Medulla oblongata (tissue), 1 donor: ENCODE data around the gene OR51G2.
"Not testable (repeated sequence)": the region's sequence is repeated elsewhere in the genome, so short reads cannot be mapped to it uniquely, and the experiment has no call there.

Source experiments
- DNase-seq: peaks from one replicate; pipeline ENCODE4 v3.0.0-alpha.2; 2015; ENCODE audit errors: extremely low spot score

Gene OR51G2, protein sequence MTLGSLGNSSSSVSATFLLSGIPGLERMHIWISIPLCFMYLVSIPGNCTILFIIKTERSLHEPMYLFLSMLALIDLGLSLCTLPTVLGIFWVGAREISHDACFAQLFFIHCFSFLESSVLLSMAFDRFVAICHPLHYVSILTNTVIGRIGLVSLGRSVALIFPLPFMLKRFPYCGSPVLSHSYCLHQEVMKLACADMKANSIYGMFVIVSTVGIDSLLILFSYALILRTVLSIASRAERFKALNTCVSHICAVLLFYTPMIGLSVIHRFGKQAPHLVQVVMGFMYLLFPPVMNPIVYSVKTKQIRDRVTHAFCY

GRCh38 chr11:4919250-4919649, at the start of gene OR51G2:
OR51G2 (minus strand) TSS chr11:4919350; CDS start chr11:4915663, 3,687 bp downstream.
- no peak for DNase-seq

DNA sequence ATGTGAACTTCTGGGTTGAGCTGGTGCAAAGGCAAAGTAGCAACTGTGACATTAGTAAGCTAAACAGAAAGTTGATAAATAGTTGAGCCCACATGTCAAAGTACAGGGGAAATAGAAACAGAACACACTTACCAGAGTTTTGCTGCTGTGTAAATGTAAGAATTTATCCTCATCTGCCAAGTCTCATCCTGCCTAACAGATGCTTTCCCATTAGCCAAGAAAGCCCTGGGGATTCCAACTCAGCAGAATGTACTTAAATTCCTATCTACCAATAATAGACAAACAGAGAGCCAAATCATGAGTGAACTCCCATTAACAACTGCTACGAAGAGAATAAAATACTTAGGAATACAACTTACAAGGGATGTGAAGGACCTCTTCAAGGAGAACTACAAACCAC, 43.7 kb upstream of the OR51G2 start:
- no peak for DNase-seq

DNA sequence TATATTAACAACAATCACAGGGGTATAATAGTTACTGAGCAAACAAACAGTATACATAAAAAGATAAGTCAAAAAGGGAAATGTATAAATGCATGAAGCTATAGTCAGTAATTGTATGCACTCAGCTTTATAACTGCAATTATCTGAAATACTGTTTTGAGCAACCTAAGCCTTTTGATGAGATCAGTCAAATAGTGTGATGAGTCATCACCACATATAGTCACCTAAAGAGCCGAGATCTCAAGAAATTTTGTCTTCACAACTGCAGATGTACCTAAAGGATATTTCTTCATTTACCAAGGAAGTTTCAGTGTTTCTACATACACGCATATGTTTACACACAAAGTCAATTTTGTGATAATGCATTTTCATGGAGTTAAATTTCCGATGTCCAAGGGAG, 41.7 kb upstream of the OR51G2 start:
- DNase-seq, result no peak

DNA sequence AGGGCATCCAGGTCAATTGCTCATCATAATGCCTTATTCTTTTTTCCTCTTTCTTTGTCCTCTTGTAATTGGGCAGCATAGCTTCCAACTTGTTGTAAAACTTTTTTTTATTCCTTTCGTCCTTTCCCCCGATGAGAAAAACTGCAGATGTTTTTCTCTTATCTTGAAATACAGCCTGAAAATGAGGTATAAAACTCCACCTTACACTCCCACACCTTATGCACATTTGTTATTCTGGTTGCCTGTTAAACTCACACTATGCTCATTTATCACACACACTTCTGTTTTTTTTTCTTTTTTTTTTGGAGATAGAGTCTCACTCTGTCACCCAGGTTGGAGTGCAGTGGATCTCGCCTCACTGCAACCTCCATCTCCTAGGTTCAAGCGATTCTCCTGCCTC, 38.2 kb upstream of the OR51G2 start:
- no peak for DNase-seq

DNA sequence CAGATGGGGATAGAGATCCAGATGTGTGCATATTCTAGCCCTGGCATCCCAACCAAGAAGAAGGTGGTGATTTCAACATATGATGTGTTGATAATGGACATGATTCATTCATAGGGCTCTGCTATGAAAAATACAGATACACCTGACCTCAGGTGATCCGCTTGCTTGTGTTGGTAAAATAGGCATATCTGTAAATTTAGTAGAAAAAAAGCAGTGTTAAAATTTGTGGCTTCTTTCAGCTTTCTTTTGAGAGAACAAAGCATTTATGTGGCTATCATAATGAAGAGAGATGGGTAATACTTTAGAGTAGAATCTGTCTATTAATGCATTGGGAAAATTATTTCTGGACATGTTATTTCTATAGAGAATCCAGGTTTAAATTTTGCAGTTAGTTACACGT, 36.5 kb upstream of the OR51G2 start, which contains the start of gene OR51A2:
TSS of gene OR51A2 (minus strand) at position 101 of the 400 bp plus-strand sequence. CDS start at position 101, 0 bp downstream.
- DNase-seq, result not testable (repeated sequence)

- DNase-seq, result no peak
Measured at GRCh38 chr11:4947505-4947904, 28.4 kb upstream of the OR51G2 start, which contains the start of gene OR51A4. OR51A4 (minus strand) TSS chr11:4947605; CDS start chr11:4947100, 505 bp downstream.

DNA sequence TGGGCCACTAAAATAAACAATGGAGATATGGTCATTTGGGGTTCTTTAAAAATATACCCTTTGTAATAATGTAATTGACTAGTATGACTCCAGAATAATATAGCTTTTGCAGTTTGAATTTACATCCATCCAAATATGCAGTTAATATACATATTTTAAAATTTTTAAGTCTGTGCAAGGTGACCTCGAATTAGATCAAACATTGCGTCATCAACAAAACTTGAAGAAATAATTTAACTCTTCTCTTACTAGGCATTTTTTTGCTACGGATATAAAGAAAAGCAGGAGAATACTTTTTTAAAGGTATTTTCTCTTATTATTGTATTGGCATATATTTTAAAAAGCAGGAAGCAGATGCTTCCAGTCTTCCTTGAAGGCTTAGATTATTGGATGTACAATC, 17.6 kb upstream of the OR51G2 start:
- no peak for DNase-seq

- DNase-seq, result no peak
Measured at GRCh38 chr11:4932751-4933150, 13.6 kb upstream of the OR51G2 start.

- DNase-seq, result no peak
Measured at GRCh38 chr11:4926608-4927007, 7.5 kb upstream of the OR51G2 start.

DNA sequence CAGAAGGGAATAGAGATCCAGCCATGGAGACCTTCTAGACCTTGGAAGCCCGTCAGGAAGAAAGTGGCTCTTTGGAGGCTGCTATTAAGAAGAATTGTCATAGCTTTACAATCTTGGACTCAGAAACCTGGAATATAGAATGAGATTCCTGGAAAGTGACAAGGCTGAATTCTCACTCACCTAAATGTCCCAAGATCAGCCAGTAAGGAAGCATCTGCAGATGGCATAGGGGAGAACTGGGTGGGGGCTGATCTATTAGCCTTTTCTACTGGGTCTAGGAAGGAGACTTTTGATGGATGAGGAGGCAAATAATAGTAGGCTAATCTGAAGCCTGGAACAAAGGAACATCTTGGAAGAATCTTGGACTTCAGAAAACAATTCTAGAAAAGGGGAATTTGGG, 5.1 kb upstream of the OR51G2 start, which contains the start of gene OR51G1:
TSS of gene OR51G1 (minus strand) at position 101 of the 400 bp plus-strand sequence. CDS start at position 101, 0 bp downstream.
- DNase-seq, result no peak

GRCh38 chr11:4922304-4922703, 3.2 kb upstream of the OR51G2 start:
- DNase-seq, result no peak

DNA sequence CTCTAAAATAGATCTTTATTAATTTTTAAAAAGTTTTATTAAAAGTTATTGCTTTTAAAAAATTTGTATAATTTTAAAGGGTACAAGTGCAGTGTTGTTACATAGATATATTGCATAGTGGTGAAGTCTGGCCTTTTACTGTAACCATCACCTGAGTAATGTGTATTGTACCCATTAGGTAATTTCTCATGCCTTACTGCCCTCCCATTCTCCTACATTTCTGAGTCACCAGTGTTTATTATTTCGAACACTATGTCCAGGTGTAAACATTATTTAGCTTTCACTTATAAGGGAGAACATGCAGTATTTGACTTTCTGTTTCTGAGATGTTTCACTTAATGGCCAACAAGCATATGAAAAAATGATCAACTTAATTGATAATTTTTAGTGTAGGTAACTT, 2.6 kb upstream of the OR51G2 start:
- DNase-seq, result no peak

DNA sequence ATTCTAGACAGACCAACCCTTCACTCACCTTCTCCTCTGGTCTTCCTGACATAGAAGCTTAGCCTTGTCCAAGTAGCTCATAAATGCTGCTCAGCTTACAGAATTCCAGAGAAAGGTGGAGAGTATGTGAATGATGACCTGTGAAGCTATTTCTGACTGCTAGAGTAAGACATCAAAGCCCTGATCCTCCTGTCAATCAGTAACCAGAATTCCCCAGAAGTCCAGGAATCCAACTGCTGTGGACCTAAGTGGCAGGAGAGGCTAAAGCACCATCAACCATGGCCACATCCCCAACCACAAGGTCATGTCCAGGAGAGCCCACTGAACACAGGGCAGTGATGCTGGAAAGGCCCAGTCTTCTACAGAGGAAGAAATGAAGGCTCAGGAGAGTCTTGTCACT, 2.6 kb downstream of the OR51G2 start:
- no peak for DNase-seq

DNA sequence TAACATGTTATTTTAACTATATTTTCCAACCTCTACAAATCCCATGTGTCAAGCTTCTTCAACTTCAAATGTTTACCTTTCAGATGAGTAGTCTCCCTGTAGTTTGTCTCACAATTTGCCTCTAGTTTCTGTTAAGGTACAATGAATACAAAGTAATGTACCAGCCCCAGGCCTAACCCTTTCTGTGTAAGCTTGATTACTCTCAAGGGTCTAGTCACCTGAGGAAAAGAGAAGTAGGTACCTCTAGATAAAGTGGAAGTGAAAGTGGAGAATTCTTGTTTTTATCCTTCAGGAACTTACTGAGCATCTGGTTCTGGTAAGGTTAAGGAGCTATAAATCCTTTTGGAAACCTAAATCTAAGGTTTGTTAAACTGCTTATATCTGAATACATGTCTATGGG, 15.7 kb downstream of the OR51G2 start, which contains the start of gene OR51A7:
TSS of gene OR51A7 (plus strand) at position 300 of the 400 bp plus-strand sequence. CDS start 3,587 bp downstream, outside the sequence.
- no peak for DNase-seq

- no peak for DNase-seq
Measured at GRCh38 chr11:4891996-4892640, 27.0 kb downstream of the OR51G2 start.

DNA sequence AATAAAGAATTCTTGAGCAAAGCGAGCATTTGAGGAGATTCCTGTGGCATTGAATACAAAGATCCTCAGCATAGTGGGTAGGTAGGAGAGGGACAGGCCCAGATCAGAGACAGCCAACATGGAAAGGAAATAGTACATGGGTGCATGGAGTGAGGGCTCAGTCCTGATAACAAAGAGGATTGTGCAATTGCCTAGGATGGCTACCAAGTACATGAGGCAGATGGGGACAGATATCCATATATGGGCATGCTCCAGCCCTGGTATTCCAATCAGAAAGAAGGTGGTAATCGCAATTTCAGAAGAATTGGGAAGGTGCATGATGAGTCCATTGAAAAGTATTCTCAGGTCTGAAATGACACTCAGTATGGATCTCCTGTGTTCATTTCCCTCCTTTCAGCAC, 28.9 kb downstream of the OR51G2 start:
- DNase-seq, result no peak

- no peak for DNase-seq
Measured at GRCh38 chr11:4887591-4887990, 31.6 kb downstream of the OR51G2 start.

GRCh38 chr11:4886186-4886585, 33.0 kb downstream of the OR51G2 start:
- DNase-seq, result no peak

- no peak for DNase-seq
Measured at GRCh38 chr11:4884361-4884760, 34.8 kb downstream of the OR51G2 start.

DNA sequence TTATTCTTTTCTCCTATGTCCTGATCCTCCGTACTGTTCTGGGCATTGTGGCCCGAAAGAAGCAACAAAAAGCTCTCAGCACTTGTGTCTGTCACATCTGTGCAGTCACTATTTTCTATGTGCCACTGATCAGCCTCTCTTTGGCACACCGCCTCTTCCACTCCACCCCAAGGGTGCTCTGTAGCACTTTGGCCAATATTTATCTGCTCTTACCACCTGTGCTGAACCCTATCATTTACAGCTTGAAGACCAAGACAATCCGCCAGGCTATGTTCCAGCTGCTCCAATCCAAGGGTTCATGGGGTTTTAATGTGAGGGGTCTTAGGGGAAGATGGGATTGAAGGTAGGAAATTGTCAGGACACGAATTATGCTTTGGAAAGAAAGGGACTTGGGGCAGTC, 36.6 kb downstream of the OR51G2 start:
- no peak for DNase-seq

DNA sequence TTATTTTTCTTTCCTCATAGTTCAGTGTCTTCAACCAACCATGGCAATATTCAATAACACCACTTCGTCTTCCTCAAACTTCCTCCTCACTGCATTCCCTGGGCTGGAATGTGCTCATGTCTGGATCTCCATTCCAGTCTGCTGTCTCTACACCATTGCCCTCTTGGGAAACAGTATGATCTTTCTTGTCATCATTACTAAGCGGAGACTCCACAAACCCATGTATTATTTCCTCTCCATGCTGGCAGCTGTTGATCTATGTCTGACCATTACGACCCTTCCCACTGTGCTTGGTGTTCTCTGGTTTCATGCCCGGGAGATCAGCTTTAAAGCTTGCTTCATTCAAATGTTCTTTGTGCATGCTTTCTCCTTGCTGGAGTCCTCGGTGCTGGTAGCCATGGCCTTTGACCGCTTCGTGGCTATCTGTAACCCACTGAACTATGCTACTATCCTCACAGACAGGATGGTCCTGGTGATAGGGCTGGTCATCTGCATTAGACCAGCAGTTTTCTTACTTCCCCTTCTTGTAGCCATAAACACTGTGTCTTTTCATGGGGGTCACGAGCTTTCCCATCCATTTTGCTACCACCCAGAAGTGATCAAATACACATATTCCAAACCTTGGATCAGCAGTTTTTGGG, 37.2 kb downstream of the OR51G2 start, which contains the start of gene OR51T1:
TSS of gene OR51T1 (plus strand) at position 41 of the 641 bp plus-strand sequence. CDS start at position 41, 0 bp downstream.
- DNase-seq, result no peak

DNA sequence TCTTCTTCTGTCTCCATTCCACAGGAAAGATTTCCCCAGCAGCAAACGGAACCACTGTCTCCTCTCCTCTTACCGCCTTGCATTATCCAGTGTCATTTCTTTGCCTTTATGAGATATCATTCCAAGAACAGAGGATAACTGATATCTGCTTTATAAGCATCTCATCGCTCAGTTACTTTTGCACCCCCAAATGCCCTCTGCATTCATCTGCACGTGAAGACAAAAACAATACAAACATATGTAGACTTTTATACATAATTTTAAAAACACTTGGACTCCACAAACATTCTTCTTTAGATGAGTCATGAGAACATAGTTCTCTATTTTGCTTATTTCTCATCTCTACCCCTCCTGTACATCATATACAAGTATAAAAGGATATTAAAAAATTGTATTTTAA, 38.0 kb downstream of the OR51G2 start:
- no peak for DNase-seq
